Erythroblast (primary cell): ENCODE results near the gene RNF217.

Source experiments
- DNase-seq, 2 experiments: peaks; one replicate each; lab custom pipeline; 2025; lab: John Stamatoyannopoulos, UW
- GATA1 ChIP-seq: IDR thresholded peaks from 2 replicates; pipeline ENCODE4 v1.6.1; 2011; ENCODE audit warnings: low read depth, mild to moderate bottlenecking, control low read depth, low read length, moderate library complexity
- POLR2A ChIP-seq: IDR thresholded peaks from 2 replicates; pipeline ENCODE4 v1.6.1; 2011; ENCODE audit warnings: mild to moderate bottlenecking, low read length

The RNF217 gene

DNA sequence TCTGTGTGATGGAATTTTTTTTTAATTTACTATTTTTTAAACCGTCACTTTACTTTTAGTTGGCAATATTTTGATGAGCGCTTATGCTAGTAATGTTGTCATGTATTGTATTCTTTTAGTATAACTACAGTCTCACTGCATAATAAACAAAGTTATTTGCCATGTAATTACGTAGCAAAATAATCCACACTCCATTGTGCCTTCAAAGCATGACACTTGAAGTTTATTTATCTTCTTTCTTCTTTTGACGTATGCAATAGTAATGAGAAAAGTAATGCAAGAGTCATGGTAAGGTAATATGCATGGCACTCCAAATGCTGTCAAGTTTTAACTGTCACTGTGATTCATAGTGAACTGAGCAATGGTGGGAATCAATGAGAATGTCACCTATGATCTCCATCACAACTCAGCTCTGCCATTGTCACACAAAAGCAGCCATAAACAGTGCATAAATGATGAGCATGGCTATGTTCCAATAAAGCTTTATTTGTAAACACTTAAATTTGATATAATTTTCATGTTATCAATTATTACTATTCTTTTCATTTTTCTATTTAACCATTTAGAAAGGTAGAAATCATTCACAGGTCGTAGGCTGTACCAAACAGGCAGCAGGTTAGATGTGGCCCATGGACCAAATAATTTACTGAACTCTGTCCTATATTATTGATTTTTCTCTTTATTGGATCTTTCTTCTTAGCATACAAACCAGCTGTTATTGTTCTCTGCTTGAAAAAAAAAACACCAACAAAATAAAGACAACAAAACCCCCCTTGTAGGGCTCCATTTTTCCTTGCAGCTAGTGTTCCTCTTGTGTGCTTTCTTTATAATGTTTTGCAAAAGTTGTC is 27.1 kb downstream of the RNF217 start:
- DNase-seq: no peak
- no peak for TF ChIP-seq POLR2A
- no peak for TF ChIP-seq GATA1

DNA sequence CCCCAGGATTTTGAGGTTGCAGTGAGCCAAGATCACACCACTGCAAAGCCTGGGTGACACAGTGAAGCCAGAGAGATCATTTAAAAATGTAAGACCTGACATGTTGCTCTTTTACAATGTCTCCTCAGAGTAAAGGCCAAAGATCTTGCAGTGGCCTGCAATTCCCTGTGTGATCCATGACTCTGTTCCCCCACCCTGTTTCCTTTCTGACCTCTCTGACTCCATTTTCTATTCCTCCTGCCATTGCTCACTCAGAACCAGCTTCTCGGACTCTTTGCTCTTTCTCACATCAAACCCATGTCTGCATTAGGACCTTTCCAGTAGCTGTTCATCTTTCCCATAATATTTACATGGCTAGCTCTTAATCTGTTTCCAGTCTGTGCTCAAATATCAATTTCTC is 28.8 kb downstream of the RNF217 start:
- TF ChIP-seq POLR2A (no peak), GATA1 (no peak)
- DNase-seq: no peak

DNA sequence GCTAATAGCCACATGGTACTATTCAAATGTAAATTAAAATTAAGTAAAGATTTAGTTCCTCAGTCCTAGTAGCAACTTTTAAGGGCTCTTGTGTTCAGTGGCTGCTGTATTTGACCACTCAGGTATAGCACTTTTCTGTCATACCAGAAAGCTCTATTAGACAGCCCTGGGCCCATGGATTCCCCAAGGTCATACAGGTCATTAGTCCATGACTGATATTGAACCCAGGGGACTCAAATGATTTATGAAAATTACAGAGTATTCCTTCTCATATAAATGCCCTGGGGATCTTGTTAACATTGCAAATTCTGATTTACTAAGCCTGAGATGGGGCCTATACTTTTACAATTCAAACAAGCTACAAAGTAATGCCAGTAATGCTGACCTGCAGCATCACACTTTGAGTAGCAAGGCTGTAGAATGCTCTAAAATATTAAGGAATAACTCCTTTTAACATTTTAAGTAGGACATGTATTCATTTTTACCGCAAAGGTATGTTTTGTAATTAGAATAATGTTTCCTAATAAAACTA is 29.6 kb downstream of the RNF217 start:
- TF ChIP-seq GATA1 (no peak), POLR2A (no peak)
- no peak for DNase-seq

DNA sequence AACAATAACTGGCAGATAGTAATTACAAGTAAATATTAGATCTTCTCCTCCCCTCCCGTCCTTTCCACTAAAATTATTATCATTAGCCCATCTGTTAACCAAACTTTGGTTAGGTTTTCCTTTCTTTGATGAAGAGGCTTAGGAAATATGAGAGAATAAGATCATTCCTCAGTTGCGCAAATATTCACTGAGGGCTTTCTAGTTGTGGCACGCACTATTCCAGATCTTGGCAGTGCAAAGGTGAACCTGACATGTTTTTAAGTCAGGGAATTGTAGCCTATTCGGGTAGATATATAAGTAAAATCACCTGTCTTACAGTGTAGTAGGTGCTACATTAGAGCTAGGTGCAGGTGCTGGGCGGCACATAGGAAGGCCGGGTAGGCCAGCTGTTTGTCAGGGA is 31.1 kb downstream of the RNF217 start:
- no peak for TF ChIP-seq POLR2A
- no peak for TF ChIP-seq GATA1
- no peak for DNase-seq

DNA sequence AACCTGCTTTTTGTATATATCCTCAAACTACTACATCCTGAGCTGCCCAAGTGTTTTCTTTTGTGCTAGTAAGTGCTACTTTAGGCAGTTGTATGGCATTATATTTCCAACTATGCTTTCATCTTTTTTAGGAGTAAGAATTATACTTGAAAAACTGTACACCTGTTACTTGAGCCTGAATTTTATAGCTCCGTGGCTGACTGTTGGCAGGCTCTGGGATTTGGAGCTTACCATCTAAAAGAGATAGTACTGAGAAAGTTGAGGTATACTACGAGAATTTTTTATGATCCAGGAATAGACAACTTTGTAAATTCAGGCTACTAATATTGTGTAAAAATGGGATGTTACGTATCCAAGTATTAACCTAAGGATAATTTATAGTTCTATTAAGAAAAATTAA is 32.4 kb downstream of the RNF217 start:
- TF ChIP-seq POLR2A (no peak), GATA1 (no peak)
- no peak for DNase-seq

DNA sequence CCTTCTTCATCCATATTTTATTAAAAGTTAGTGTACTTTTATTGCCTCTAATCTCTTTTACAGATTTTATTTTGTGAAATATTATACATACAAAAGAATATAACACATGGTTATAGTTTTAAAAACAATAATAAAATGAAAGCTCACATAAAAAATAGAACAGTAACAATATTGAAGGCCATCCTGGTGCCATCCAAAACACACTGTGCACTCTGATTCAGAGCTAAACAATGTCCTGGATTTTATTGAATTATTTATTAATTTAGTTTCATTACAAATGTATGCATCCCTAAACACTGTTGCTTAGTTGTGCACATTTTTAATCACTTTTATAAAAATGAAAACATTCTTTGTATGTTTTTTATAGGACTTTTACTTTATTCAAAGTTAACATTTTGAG is 32.9 kb downstream of the RNF217 start:
- no peak for DNase-seq
- TF ChIP-seq POLR2A (no peak), GATA1 (no peak)

DNA sequence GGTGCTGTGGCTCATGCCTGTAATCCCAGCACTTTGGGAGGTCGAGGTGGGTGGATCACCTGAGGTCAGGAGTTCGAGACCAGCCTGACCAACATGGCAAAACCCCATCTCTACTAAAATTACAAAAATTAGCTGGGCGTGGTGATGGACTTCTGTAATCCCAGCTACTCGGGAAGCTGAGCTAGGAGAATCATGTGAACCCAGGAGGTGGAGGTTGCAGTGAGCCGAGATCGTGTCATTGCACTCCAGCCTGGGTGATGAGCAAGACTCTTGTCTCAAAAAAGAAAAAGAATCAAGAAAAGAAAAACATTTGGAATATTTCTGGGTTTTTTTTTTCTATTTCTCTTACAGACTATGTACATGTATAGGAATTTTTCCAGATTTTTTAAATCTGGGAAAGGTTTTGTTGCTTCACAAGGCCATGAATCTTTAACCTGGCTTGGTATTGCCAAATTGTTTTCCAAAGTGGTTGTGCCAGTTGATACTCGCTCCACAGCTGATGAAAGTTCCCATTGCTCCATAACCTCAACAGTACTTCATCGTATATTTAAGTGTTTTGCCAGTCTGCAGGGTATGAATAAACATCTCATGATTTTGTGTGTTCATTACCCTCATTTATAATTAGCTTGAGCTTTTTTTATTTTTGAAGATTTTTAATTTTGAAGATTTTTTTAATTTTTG is 33.5 kb downstream of the RNF217 start:
- no peak for DNase-seq
- TF ChIP-seq POLR2A: no peak
- no peak for TF ChIP-seq GATA1

DNA sequence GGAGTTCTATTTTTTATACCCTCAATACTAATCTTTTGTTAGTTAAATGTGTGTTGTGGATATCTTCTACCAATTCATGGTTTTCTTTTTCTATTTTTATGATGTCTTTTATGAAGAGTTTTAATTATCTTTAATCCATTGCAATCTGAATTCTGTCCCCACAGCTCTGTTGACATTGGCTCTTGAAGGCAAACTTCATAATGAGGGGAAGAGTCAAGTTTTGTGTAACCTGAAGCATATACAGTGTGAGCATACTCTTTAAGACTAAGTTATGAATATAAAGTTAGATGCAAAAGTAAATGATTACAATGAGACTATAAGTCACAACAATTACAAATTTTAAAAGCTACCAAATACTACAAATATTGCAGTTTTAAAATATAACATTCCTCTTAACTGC is 34.2 kb downstream of the RNF217 start:
- DNase-seq: no peak
- TF ChIP-seq POLR2A (no peak), GATA1 (no peak)

DNA sequence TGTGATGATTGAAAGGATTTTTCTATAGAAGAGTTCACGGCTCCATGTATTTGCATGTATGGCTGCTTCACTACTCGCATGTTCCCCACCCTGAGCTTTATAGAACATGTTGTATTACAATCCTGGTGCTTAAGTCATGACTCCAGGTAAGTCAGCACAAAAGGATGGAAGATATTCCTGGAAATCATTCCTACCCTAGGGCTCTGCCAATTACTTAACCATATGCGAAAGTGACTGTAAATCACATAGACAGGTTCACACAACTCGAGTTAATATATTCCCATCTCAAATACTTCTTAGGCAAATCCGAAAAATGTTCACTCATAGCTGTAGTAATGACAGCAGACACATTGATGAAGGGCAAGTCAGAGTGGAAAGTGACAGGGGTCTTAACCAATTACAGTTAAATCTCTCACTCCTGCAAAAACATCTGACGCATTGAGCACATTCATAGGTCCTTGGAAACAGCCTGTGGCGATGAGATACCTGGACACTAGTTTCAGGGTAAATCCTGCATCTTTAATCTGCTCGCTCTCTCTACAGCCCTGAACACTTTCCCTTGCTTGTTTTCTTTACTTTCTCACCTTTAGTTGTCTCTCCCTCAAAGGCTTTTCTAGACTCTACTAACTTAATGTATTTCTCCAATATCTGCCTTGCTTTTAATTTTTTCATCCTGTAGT is 35.1 kb downstream of the RNF217 start:
- DNase-seq: no peak

DNA sequence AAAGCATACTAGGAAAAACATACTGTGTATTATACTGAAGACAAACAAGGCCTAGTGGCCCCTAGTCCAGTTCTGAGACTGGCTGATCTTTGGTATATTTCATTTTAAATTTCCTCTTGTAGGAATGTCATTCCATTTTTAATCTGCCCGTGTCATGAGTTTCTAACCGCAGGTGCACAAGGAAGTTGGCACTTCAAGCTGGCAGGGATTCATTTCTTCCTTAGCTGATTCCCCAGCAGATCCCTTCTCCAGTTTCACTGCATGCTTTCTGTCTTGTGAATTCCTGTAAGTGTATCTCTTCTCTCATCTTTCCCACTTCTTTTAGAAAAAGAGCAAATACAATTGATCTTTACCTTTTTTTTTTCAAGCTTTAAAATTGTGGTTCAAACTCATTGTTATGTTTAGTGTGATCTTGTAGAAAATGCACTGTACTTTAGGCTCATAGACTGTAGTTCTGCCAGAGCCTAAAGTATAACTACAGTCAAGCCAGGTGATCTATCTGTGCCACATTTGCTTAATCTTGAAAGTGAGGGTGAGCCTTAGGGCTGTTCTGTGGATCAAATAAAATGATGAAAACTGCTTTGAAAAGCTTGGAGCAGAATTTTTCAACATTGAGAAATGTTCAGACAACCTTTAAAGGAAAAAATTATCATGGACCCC is 37.0 kb downstream of the RNF217 start:
- TF ChIP-seq GATA1: no peak
- no peak for TF ChIP-seq POLR2A
- no peak for DNase-seq

More for the DNA sequence above, 35.1 kb downstream of the RNF217 start:
- TF ChIP-seq GATA1: no peak
- no peak for TF ChIP-seq POLR2A

DNA sequence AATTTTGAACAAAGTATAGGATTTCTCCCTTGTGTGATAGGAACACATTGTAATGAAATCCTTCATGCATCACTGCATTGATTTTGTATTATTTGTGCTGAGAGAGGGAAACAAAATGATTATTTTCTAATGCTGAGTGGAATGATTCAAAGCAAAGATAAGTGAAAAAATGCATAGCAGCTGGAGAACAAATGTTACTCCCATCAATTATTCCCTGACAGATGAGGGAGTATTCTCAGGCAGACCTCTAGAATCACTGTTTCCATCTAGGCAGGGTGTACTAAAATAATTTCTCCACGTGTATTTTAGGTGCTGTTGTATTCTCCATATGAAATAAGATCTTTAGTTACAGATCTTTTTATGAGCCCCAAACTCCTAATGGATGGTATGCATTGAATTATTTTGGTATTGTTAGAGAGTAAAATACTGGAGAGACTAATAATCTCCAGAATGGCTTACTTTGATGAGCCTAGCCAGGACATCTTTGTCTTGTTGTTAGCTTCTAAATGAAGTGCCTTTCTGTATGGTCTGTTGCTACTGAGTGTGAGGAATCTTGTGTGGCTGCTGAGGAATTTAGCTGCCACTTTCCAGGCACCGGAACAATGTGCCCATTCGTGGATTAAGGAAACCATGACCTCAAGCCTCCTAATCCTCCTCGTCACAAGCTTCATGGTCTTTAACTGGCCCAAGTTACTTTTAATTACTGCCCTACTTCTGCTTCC is 39.6 kb downstream of the RNF217 start:
- TF ChIP-seq GATA1: no peak
- TF ChIP-seq POLR2A: no peak
- DNase-seq: no peak

DNA sequence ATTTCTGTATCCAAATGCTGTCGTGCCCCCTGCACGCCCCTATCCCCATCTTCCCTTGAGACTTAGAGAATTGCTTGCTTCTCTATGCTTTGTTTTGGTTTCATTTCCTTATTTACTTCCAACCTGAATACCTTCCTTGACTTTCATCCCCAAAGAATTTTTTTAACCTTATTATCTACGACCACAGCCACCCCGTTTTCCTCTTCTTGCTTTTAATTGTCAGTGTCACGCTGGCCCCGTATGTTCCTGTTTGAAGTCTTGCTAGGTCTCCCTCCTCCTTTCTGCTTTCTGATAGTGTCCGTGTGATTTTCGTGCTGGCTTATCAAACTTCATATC is 40.1 kb downstream of the RNF217 start:
- DNase-seq: no peak
- TF ChIP-seq GATA1: no peak
- TF ChIP-seq POLR2A: no peak

DNA sequence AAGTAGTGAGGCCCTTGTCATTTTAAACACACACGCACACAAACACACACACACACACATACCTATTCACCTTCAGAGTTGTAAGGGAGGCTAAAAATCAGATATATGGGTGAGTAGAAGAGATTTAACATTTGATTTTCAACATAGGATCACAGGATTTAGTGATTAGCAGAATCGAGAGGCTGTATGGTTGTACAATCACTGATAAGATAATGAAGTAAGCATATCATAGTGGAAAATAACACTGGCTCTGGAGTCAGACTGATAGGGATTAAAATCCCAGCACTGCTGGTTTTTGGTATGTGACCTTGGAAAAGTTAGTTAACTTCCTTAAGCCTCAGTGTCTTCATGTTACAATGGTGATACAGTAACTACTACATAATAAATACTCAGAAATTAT is 40.8 kb downstream of the RNF217 start:
- no peak for TF ChIP-seq GATA1
- no peak for TF ChIP-seq POLR2A
- DNase-seq: no peak
